Astrocyte (in vitro differentiated cells and primary cell): ENCODE results near the gene RAD51. TPM values are rescaled to one million over a fixed set of nuclear protein-coding genes. Genes with fewer than 3 reads are reported as not detected.

Experiments
- DNase-seq: peaks from one replicate; pipeline ENCODE4 v3.0.0-alpha.2; 2010; ENCODE audit warnings: low read depth
- FAIRE-seq: peaks from 2 replicates; lab custom pipeline; 2011; peaks lifted over from hg19 to GRCh38; lab: Jason Lieb, UNC
- H2AFZ ChIP-seq: 2 replicates; pipeline ENCODE4 v1.6.0; 2012; ENCODE audit warnings: low read depth, low read length, inconsistent platforms
- H3K27ac ChIP-seq: 2 replicates; pipeline ENCODE4 v1.5.1; 2011; ENCODE audit warnings: low read depth, low read length, inconsistent platforms
- H3K27me3 ChIP-seq: 2 replicates; pipeline ENCODE4 v1.6.0; 2011; ENCODE audit warnings: low read length, inconsistent platforms; ENCODE audit not compliant: insufficient read depth
- H3K36me3 ChIP-seq: 2 replicates; pipeline ENCODE4 v1.5.1; 2011; ENCODE audit warnings: low read length, inconsistent platforms; ENCODE audit not compliant: insufficient read depth
- H3K4me1 ChIP-seq: 2 replicates; pipeline ENCODE4 v1.5.1; 2011; ENCODE audit warnings: low read length, inconsistent platforms; ENCODE audit not compliant: insufficient read depth
- H3K4me2 ChIP-seq: 2 replicates; pipeline ENCODE4 v1.6.0; 2012; ENCODE audit warnings: low read length, inconsistent platforms
- H3K4me3 ChIP-seq: 2 replicates; pipeline ENCODE4 v1.5.1; 2011; ENCODE audit warnings: low read depth, mild to moderate bottlenecking, low read length, inconsistent platforms; ENCODE audit not compliant: insufficient read depth
- H3K79me2 ChIP-seq: 2 replicates; pipeline ENCODE4 v1.6.0; 2012; ENCODE audit warnings: mild to moderate bottlenecking, low read length, inconsistent platforms; ENCODE audit not compliant: insufficient read depth
- H3K9ac ChIP-seq: 2 replicates; pipeline ENCODE4 v1.6.0; 2012; ENCODE audit warnings: mild to moderate bottlenecking, low read length, inconsistent platforms
- H3K9me3 ChIP-seq: 2 replicates; pipeline ENCODE4 v1.5.1; 2012; ENCODE audit warnings: low read depth, mild to moderate bottlenecking, low read length, inconsistent platforms; ENCODE audit not compliant: insufficient read depth
- H4K20me1 ChIP-seq: 2 replicates; pipeline ENCODE4 v1.6.0; 2012; ENCODE audit warnings: low read length, inconsistent platforms; ENCODE audit not compliant: insufficient read depth
- H3K27ac Mint-ChIP-seq: one replicate; pipeline ENCODE4 v1.8.0; 2021; ENCODE audit warnings: mild to moderate bottlenecking, mixed read lengths; ENCODE audit not compliant: unreplicated experiment
- H3K27me3 Mint-ChIP-seq: one replicate; pipeline ENCODE4 v1.8.0; 2021; ENCODE audit warnings: low read depth, mixed read lengths; ENCODE audit not compliant: unreplicated experiment
- H3K36me3 Mint-ChIP-seq: one replicate; pipeline ENCODE4 v1.8.0; 2021; ENCODE audit warnings: low read depth, mixed read lengths; ENCODE audit not compliant: unreplicated experiment
- H3K4me1 Mint-ChIP-seq: one replicate; pipeline ENCODE4 v1.8.0; 2021; ENCODE audit warnings: low read depth, mixed read lengths; ENCODE audit not compliant: unreplicated experiment
- H3K4me3 Mint-ChIP-seq: one replicate; pipeline ENCODE4 v1.8.0; 2021; ENCODE audit warnings: mild to moderate bottlenecking, moderate library complexity, mixed read lengths; ENCODE audit not compliant: unreplicated experiment
- H3K9me3 Mint-ChIP-seq: one replicate; pipeline ENCODE4 v1.8.0; 2021; ENCODE audit warnings: mild to moderate bottlenecking, mixed read lengths; ENCODE audit not compliant: unreplicated experiment
- EZH2 ChIP-seq: IDR thresholded peaks from 2 replicates; pipeline ENCODE4 v1.6.1; 2012; ENCODE audit warnings: mild to moderate bottlenecking, low read length, inconsistent platforms; ENCODE audit not compliant: insufficient read depth
- total RNA-seq: library from RNA; stranded (reverse); gene quantifications from 2 replicates; pipeline ENCODE4 v1.2.1, GENCODE V29; 2021
- TF ChIP-seq, protein P1 (sequence below): IDR thresholded peaks from 2 replicates; pipeline ENCODE4 v1.5.1; 2011; ENCODE audit warnings: low read depth, mild to moderate bottlenecking, inconsistent platforms, low read length, moderate library complexity; ENCODE audit not compliant: insufficient read depth

RAD51 gene
- total RNA-seq, 1 donor from 2014 or later: 3.6 TPM

GRCh38 chr15:40769274-40770146, 74.5 kb downstream of the RAD51 start, which contains the start of gene C15orf62:
Gene C15orf62, plus strand, starts transcription at chr15:40769980. Its CDS starts 516 bp downstream, at chr15:40770496.
- H3K9me3 ChIP-seq: no peaks in the 10 kb centered on the region
- Mint-ChIP-seq H3K27ac (peak within 1 kb of the TSS; percentile 58), H3K4me1 (peaks cover 21% of the 10 kb centered on the region), H3K36me3 (peaks cover 7% of the 10 kb centered on the region), H3K9me3 (no peaks in the 10 kb centered on the region), H3K27me3 (no peaks in the 10 kb centered on the region), H3K4me3 (no peak within 1 kb of the TSS)
- H4K20me1 ChIP-seq: peaks cover 46% of the 10 kb centered on the region
- TF ChIP-seq, protein P1, sequence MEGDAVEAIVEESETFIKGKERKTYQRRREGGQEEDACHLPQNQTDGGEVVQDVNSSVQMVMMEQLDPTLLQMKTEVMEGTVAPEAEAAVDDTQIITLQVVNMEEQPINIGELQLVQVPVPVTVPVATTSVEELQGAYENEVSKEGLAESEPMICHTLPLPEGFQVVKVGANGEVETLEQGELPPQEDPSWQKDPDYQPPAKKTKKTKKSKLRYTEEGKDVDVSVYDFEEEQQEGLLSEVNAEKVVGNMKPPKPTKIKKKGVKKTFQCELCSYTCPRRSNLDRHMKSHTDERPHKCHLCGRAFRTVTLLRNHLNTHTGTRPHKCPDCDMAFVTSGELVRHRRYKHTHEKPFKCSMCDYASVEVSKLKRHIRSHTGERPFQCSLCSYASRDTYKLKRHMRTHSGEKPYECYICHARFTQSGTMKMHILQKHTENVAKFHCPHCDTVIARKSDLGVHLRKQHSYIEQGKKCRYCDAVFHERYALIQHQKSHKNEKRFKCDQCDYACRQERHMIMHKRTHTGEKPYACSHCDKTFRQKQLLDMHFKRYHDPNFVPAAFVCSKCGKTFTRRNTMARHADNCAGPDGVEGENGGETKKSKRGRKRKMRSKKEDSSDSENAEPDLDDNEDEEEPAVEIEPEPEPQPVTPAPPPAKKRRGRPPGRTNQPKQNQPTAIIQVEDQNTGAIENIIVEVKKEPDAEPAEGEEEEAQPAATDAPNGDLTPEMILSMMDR: no peak
- TF ChIP-seq EZH2: no peak
- peak within 1 kb of the TSS; percentile 19 for H3K27ac ChIP-seq
- H2AFZ ChIP-seq: peak within 1 kb of the TSS; percentile 56
- peaks cover 2% of the 10 kb centered on the region for H3K36me3 ChIP-seq
- H3K9ac ChIP-seq: peak within 1 kb of the TSS; percentile 27
- H3K27me3 ChIP-seq: no peaks in the 10 kb centered on the region
- H3K4me2 ChIP-seq: peak within 1 kb of the TSS; percentile 71
- H3K4me1 ChIP-seq: peaks cover 46% of the 10 kb centered on the region
- FAIRE-seq (no peak), DNase-seq (peak; percentile 49)
- H3K79me2 ChIP-seq: no peaks in the 10 kb centered on the region
- no peak within 1 kb of the TSS for H3K4me3 ChIP-seq

- peaks cover 12% of the 10 kb centered on the region for H3K36me3 Mint-ChIP-seq
- peak overlapping the region; percentile 24 for H3K9ac ChIP-seq
- no peaks in the 10 kb centered on the region for H3K79me2 ChIP-seq
- H2AFZ ChIP-seq: no peak overlapping the region
- H3K27me3 ChIP-seq: no peaks in the 10 kb centered on the region
- H3K4me3 Mint-ChIP-seq: no peak overlapping the region
- H3K27me3 Mint-ChIP-seq: no peaks in the 10 kb centered on the region
- no peaks in the 10 kb centered on the region for H3K9me3 Mint-ChIP-seq
- no peak overlapping the region for H3K27ac ChIP-seq
- H3K36me3 ChIP-seq: peaks cover 5% of the 10 kb centered on the region
- H3K4me1 Mint-ChIP-seq: peaks cover 18% of the 10 kb centered on the region
- TF ChIP-seq EZH2: no peak
- TF ChIP-seq, protein P1: no peak
- H3K9me3 ChIP-seq: no peaks in the 10 kb centered on the region
- H3K4me2 ChIP-seq: peak overlapping the region; percentile 71
- peaks cover 45% of the 10 kb centered on the region for H3K4me1 ChIP-seq
- no peak overlapping the region for H3K27ac Mint-ChIP-seq
- H3K4me3 ChIP-seq: no peak overlapping the region
- H4K20me1 ChIP-seq: peaks cover 40% of the 10 kb centered on the region
- DNase-seq (no peak), FAIRE-seq (no peak)
Observed at GRCh38 chr15:40770147-40770721, 75.3 kb downstream of the RAD51 start.
